PC-3 (cell line): Measurements from ENCODE around the gene CSMD2.

Source experiments
- CTCF ChIP-seq: fragments of 300-600 bp; sonication (generic); conservative IDR thresholded peaks from 2 replicates; pipeline ENCODE4 v1.5.1; 2017; ENCODE audit warnings: antibody characterized with exemption, low read depth, mild to moderate bottlenecking, low read length
- EZH2 ChIP-seq: fragments of 300-600 bp; sonication (generic); IDR thresholded peaks from one replicate; pipeline ENCODE4 v1.6.1; 2017; ENCODE audit warnings: antibody characterized with exemption, mild to moderate bottlenecking, low read length; ENCODE audit not compliant: unreplicated experiment

GRCh38 chr1:33777337-33777736 lies 387.7 kb downstream of the CSMD2 start:
- no peak for TF ChIP-seq CTCF
- no peak for TF ChIP-seq EZH2
